ELR (cell line): Measurements from ENCODE around the gene TMOD3.
"Not testable (repeated sequence)": the region's sequence is repeated elsewhere in the genome, so short reads cannot be mapped to it uniquely, and the experiment has no call there.

Source experiments
- DNase-seq: peaks from one replicate; pipeline ENCODE4 v3.0.0-alpha.2; 2015; ENCODE audit warnings: low read depth

Gene TMOD3

DNA sequence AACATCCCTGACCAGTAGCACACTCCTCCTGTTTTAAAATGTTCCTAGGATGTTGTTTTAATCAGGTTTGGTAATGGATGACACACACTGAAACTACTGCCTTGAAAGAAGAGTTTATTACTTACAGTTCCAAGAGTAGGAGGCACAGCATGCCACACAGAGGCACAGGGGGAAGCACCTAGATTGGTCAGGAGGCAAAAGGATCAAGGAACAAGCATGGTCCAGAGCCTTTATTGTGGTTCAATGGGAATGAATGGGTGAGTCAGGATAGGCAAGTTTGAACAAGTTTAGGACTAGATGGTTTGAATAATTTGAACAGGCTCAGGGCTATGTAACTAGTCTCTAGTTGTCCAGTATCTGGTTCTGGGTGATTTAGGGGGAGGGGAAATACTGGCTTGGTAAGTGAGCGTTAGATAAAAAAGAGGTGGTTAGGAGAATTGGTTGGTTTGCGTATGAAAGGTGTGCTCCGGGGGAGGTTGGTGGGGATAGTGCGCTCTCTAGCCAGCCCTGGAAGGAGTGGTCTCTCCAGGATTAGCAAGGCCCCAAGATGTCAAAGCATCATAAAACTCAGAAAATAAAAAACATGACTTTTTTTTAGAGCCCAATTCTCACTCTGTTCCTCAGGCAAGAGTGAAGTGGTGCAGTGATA, 35.1 kb downstream of the TMOD3 start:
- no peak for DNase-seq

DNA sequence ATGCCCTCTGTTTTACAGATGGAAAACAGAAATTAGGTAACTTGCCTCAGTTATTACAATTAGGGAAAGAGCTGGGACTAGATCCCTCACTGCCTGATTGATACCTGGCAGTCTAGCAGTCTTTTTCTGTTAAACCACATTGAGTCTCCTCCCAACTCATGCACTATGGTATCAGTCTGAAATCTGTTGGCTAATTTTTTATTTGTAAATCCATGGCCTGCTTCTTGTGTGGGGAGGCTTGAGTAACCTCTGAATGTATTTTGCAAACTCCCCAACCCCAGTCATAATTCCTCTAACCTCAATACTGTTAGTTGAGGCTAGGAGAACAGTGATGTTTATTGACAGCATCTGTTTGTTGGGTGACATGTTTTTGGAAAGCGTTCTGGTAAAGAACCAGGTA, 35.9 kb downstream of the TMOD3 start:
- no peak for DNase-seq

DNA sequence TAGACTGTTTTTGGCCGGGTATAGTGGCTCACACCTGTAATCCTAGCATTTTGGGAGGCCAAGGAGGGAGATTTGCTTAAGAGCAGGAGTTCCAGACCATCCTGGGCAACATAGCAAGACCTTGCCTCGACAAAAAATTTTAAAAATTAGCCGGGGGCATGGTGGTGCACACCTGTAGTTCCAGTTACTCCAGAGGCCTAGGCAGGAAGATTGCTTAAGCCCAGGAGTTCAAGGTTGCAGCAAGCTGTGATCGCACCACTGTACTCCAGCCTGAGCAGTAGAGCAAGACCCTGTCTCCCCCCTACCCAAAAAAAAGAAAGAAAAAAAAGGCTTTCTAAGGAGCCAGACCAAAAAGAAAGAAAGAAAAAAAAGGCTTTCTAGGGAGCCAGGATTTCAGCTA, 36.7 kb downstream of the TMOD3 start:
- no peak for DNase-seq

DNA sequence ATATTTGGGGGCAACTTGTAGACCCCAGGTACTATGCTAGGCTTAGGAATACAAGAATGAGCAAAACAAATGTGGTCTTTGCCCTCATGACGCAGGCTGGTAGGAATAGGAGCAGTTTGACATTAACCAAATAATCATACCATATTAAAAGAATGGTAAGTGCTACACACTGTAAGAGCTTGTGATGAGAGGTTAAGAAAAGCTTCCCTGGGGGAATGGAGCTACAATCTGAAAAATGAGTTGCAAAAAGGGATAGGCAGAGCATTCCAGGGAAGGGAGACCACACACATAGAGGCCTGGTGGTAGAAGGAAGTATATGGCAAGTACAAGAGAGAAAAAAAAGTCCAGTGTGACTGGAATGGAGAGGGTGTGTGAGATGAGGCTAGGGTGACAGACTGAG, 37.3 kb downstream of the TMOD3 start:
- no peak for DNase-seq

DNA sequence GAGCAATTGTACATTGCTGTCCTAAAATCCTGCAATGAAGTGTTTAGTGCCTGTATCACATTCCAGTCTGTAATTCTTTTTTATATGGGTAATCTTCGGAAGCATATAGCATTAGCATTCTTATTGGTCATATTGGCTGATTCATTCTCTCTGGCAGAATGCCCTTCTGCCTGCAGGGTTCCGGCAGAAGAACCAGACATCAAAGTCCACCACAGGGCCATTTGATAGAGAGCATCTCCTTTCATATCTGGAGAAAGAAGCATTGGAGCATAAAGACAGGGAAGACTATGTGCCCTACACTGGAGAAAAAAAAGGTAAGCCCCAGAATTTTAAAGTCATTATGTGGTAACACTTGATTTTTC, 39.6 kb downstream of the TMOD3 start:
- DNase-seq, result peak; percentile 90

DNA sequence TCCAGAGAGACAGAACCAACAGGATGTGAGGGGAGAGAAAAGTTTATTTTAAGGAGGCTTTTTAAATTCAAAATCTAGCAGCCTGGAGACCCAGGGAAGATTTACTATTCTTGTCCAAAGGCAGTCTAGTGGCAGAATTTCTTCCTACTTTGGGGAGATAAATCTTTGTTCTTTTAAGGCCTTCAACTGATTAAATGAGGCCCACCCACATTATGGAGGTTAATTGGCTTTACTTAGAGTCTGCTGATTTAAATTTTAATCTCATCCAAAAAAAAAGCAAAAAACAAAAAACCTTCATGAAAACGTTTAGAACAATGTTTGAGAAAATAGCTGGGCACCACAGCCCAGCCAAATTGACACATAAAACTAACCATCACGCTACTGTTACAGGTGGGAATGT, 41.3 kb downstream of the TMOD3 start:
- no peak for DNase-seq

DNA sequence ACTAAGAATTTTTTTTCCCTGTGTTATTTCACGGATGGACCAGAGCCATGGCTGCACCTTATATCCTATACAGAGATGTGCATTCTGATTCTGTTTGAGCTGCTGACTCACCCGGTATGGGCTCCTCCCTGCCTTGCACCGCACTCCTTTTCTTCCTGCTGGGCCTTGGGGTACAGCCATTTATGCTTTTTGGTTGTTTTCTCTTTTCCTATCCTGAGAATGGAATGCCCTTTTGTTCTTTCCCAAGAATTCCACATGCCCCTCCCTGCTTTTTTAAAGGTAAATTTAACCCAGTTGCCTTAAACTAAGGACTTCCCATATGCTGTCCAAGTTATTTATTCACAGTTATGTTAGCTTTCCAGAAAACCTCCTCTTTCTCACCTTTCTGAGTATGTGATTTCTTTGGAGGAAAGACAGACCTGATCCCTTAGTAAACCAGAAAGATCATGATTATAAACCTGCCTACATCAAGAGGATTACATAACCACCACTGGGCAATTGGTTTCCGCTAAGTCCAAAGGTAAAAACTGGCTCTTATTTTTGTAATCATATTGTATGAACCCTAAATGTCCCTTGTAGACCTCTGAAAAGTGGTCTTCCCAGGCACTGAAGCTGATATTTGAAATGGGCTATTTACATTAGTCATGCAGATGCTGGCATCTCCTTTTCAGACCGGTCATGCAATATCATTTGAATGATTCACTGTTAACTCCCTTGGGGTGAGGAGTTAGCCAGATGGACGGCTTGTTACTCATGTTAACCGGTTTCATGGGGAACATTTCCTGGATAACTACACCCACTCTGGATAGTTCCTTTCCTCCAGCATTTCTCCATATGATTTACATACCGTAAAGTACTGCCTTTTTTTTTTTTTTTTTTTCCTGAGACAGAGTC, 45.5 kb downstream of the TMOD3 start:
- peak; percentile 99 for DNase-seq

DNA sequence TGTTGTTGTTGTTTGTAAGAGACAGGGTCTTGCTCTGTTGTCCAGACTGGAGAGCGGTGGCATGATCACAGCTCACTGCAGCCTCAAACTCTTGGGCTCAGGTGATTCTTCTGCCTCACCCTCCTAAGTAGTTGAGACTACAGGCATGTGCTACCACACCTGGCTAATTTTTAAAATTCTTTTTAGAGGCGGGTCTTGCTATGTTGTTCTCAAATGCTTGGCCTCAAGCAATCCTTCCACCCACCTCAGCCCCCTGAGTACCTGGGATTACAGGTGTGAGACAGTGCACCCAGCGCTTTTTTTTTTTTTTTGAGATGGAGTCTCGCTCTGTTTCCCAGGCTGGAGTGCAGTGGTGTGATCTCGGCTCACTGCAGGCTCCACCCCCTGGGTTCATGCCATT, 46.7 kb downstream of the TMOD3 start:
- DNase-seq, result no peak

DNA sequence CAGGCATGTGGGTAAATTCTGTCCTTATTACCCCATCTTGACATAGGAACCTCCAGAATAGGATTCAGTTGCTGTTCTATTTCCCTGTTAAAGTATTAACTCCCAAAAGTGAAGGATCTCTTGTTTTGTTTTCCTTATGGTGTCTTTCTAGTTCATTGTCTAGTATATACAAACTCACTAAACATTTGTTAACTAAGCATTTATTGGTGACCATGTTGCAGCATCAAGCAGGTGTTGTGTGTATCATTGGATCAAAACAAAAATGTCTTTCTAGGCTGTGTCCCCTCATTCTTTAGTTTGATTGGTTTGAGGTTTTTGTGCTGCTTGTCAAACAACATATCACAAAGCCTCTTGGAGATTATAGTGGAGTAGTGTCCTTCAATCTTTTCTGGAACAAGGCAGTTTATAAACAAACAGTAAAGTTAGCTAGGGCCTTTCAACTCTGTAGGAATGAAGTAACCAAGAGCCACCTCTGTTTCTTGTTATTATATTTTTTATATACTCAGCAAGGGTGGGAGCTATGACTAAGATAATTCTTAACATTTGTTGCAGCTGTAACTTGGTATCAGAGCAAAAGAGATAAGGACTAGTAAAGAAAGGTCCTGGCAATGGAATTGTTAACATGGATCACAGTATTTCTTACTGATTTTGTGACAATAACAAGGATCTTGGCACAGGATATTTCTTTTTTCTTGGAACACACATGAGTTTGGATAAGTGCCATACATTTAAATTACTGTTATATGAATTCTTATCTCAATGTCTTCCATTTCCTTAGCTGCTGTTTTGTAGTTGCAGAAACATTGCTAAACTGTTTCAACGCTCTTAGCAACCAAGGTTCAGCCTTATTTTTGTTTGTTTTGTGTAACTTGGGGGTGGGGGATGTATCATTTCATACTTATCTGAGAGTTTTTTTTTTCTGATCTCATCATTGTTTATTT, 49.3 kb downstream of the TMOD3 start:
- DNase-seq, result peak; percentile 39

DNA sequence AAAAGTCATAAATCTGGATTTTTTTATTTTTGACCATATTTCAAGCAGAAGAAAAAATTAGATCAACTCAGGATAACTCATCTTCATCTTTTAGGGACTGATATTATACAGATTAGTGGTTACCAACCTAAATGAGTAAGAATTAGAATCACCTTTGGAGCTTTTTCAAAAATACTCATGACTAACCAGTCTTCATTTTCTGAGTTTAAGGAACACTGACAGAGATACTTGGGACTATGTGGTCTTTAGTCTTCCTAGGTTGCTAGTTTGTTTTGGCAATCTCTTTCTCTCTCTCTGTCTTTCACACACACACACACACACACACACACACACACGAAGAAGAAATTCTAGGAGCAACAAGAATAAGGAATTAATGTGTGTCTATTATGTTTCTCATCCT, 50.1 kb downstream of the TMOD3 start:
- DNase-seq, result peak; percentile 62

DNA sequence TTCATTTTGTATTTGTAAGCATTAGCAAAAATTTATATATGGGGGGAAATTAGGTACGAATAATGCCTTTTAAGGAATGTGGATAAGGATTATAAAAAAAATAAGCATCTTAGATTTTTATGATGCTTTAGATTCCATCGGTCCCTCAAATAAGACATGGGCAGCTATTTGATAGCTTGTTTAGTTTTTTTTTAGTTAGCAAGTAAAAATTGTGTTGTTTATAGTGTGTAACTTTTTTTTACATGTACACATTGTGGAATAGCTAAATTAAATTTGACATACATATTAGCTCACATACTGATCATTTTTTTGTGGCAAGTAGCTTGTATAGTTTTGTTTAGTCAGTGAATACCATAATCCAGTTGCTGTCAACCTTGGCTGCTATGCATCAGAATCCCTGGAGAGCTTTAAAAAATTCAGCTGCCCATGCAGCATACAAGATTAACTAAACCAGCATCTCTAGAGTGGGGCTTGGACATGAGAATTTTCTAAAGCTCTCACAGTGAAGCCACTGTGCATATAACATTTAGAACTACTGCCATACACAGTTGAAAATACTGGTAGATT, 53.9 kb downstream of the TMOD3 start:
- no peak for DNase-seq

DNA sequence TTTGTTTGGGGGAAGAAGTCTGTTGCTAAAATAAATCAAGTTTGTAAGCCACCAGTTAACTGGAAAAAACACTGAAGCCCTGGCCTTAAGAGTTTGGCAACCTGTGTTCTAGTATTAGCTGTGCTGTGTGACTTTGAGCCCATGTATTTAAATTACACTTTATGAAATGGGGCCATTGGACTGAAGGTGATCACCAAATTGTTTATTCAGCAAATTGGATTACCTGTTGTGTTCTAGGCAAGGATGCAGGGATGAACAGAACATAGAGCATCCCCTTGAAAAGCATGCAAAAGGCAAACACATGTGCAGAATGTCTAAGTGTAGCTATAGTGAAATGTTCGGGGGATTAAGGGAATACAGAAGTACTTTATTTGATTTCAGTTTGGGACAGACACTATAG, 54.6 kb downstream of the TMOD3 start:
- no peak for DNase-seq

DNA sequence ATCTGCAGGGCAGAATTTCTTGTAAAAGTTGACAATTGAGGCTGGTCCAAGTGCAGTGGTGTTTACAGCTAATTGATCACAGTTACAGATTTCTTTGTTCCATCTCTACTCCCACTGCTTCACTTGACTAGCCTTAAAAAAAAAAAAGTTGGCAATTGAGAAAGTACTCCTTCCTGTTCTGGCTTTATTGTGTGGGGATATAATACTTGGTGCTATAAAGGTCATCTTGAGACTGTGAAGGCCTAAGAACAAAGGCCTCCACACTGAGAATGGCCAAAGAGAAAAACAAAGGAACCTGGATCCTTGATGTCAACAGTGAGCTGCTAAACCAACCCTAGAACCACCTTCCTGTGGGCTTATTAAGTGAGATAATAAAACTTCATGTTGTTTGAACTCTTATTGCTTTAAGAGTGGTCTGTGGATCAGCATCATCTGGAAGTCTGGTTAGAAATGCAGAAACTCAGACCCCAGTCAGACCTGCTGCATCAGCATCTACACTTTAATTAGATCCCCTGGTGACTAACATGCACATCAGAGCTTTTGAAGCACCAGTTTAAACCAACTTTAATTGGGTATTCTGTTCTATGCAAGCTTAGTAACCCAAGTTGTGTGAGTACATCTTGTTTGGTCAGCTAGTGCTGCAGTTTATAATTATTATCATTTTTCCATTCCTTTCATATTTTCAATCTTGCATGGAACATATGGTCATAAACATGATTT, 55.2 kb downstream of the TMOD3 start:
- DNase-seq, result peak; percentile 62

DNA sequence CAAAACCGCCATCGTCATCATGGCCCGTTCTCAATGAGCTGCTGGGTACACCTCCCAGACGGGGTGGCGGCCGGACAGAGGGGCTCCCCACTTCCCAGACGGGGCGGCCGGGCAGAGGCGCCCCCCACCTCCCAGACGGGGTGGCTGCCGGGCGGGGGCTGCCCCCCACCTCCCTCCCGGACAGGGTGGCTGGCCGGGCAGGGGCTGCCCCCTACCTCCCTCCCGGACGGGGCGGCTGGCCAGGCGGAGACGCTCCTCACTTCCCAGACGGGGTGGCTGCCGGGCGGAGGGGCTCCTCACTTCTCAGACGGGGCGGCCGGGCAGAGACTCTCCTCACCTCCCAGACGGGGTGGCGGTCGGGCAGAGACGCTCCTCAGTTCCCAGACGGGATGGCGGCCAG, 56.3 kb downstream of the TMOD3 start:
- not testable (repeated sequence) for DNase-seq

DNA sequence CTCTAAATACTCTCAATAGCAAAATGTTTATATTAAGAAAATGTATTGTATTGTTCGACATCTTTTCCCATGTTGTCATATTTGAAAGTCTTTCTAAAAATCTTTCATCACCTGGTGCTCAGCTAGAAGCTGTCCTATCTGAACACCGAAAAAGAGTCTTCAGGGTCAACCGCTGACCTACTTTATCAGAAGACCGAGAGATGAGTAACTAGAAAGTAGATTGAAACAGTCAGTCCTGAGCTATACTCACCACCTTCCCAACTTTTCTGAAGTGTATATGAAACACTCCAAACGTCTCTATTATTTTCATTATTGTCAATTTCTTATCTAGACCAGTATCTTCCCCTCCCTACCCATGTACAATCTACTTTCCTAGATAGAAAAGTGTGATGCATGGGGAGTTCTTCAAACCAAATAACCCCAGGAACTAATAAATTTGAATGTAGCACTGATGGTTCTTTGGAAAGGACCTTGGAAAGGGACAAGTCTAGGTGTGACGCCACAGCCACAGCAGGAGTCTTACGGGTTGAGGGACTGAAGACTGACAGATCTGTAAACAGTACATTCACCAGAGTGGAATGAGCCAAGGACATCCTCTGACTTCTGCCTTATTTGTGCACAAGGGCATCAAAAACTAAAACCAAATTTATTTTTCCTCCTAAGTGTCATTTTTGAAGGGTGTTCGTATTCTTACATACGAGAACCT, 58.6 kb downstream of the TMOD3 start:
- DNase-seq, result peak; percentile 10

DNA sequence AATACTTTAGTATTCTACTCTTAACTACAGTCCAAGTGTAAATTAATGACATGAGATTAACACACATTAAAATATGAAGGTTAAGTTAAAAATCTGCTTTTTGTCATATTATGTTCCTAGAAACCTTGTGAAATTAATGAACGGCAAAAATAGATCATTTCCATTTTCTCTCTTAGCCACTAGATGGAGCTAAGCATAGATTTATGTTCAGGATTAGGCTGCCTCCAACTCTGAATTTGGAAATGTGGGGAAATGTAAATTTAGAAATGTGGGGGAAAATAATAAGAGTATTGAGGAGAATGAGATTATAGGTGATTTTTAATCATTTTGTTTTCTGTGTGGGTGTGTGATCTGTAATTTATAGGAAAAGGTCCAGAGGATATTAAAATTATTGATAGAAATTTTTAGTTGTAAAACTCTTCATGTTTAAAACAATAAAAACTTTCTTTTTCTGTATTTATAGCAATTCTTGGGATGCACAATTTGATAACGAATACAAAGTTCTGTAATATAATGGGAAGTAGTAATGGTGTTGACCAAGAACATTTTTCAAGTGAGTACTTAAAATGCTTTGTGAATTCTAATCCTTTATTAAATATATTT, 59.2 kb downstream of the TMOD3 start:
- peak; percentile 60 for DNase-seq

DNA sequence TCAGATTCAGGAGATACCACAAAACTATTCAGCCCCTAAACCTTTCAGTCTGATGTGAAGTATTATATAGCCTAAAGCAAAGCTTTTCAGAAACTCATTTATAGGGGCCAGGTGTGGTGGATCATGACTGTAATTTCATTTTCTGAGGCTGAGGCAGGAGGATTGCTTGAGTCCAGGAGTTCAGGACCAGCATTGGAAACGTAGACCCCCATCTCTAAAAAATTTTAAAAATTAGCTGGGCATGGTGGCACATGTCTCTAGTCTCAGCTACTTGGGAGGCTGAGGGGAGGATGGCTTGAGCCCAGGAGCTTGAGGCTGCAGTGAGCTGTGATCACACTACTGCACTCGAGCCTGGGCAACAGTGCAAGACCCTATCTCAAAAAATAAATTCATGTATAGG, 60.0 kb downstream of the TMOD3 start:
- no peak for DNase-seq

DNA sequence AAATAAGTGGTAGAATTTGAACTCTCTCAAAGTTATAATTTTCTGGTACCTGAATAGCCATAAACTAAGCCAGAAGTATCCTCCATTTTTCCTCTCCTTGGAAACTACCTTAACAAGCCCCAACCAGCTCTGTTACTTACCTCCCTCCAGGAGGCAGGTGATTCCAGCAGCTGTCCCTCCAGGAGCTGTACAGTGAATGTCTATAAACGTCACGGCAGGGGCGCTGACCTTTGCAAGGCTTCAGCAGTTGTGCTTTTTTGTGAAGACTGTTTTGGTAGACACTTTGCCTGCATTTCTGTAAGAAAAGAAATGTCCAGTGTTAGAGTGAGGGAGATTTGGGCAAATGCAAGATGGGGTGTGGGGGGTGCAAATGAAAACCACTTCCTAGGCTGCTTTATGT, 75.0 kb downstream of the TMOD3 start:
- DNase-seq, result no peak

DNA sequence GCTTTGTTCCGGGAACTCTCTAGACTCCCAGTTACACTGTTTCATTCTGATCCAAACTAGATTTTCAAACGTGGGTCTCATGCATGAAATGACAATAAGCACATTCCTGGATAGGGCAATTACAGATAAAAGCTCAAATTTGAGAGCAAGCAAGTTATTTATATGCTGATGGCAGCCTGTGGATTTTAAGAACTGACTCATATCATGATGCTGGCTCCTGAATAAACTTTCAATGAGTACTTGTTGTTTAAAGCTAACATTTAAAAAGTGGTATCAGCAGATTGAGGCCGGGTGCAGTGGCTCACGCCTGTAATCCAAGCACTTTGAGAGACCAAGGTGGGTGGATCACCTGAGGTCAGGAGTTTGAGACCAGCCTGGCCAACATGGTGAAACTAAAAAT, 75.5 kb downstream of the TMOD3 start:
- no peak for DNase-seq

DNA sequence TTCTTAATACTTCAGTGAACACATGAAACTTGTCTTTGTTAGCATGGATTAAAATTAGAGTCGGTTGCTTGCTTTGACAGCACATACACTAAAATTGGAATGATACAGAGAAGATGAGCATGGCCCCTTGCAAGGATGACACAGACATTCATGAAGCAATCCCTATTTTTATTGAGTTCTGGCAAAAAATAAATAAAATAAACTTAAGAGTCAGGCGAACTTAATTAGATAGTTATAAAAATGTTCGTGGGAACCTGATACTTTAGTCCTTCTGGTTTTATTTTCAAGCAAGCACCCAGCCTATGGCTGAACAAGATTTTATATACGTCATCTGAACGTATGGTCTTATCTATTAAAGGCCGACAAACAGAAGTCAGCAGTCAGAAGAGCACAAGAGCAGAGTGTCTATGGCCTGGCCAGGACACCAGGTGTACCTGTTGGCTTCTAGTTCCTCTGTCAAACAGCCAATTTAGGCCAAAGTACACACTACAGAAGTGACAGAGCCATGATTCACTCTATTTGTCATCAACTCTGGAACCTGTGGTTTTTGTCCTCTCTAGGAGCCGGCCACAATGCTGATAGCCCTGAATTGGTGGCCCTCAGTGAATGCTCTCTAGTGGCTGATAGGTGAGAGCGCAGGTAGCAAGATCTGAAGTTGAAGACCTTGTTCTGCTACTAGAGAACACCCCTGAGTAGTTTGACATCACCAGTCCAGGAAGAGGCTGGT, 77.8 kb downstream of the TMOD3 start:
- DNase-seq, result peak; percentile 81
